Stimulated activated memory B cell treated with anti-CD40 and anti-IgM and Interleukin-4, amounts not matched to agents 10 μg/mL and 1 μg/mL and 100 μg/mL, for 72 hours (primary cell): ENCODE measurements around the gene HOXA7.
A peak's percentile ranks its signal among the peaks of the same experiment; 100 is the strongest.

Experiments used
- ATAC-seq: fragments of 150-1000 bp; cut with Tn5 transposase; 2 replicates; pipeline ENCODE4 v1.10.0; 2021
- H3K27ac Mint-ChIP-seq: one replicate; pipeline ENCODE4 v1.8.0; 2022; ENCODE audit warnings: mild to moderate bottlenecking, mixed read lengths
- H3K27me3 Mint-ChIP-seq: one replicate; pipeline ENCODE4 v1.8.0; 2022; ENCODE audit warnings: mixed read lengths
- H3K36me3 Mint-ChIP-seq: one replicate; pipeline ENCODE4 v1.8.0; 2022; ENCODE audit warnings: mixed read lengths
- H3K4me1 Mint-ChIP-seq: one replicate; pipeline ENCODE4 v1.8.0; 2022; ENCODE audit warnings: mixed read lengths
- H3K4me3 Mint-ChIP-seq: one replicate; pipeline ENCODE4 v1.8.0; 2022; ENCODE audit warnings: mild to moderate bottlenecking, moderate library complexity, mixed read lengths
- H3K9me3 Mint-ChIP-seq: one replicate; pipeline ENCODE4 v1.8.0; 2022; ENCODE audit warnings: mixed read lengths

Gene HOXA7

DNA sequence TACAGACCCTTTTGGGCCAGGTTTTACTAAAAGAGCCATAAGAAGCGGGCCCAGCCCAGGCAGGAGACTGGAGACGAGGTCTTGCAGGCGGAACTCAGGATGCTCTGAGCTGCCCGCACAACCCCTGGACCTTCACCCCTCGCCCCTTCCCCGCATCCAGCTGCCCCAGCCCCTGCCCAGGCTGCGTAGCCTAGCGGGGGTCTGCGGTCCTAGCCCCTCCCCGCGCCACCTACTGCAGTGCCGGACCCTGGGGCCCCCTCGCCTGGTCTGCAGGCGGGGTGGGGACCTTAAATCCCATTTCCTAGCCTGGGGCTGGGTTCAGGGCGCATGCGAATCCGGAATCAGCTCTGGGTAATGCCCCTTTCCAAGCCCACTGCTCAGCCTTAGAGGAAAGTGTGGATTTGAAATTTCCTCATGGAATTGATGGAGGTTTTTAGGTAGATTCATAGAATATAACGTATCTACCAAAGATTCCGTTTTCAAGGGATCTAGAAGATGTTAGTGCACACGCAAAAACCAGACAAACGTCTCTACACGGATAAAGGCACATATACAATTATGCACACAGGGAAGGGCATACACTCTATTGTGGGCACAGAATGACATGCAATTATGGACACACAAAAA lies 3.5 kb downstream of the HOXA7 start:
- Mint-ChIP-seq H3K9me3 (peaks cover 4% of the 10 kb centered on the region), H3K36me3 (peaks cover 4% of the 10 kb centered on the region), H3K4me1 (peaks cover 49% of the 10 kb centered on the region)

DNA sequence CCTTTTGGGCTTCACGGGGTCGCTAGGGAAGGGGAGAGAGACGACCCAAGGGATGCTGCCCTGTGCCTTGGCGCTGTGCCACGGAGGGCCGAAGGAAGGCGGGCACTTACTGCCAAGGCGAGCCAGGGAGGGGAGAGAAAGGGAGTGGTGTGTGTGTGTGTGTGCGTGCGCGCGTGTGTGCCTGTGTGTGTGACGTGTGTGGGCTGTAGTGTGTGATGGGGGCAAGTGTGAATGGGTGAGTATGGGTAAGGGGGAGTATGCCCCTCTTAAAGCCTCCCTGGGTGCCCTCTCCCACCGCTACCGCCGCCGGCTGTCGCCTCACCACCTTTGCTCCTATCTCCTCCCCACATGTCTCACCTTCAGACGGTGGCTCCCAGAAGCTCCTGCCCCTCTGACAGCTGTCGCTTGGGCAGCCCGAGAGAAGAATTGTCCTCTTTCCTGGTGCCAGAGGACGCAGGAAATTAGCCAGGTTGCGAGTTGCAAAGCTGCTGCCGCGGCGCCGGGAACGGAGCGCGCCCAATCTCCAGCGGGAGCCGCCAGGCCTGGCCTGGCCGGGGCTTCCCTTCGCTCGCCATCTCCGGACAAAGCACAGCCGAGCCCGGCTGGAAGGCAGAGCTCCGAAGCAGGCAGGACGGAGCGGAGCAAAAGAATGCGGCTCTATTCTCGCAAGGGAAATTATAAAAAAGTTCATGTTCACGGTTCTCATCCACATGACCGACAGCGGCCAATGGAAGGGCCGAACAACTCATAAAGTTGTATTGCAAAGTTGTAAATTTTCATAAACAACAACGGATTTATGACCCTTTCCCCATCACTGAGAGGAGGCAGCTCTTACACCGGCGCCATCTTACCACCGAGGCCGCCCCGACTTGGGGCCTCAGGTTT lies 4.3 kb downstream of the HOXA7 start, which contains the start of gene HOXA3:
HOXA3 (minus strand) TSS at position 653 of the 885 bp plus-strand sequence. CDS start 41,943 bp downstream, outside the sequence.
- Mint-ChIP-seq H3K4me3 (peak within 1 kb of the TSS; percentile 75), H3K27ac (peak within 1 kb of the TSS; percentile 14), H3K9me3 (peaks cover 3% of the 10 kb centered on the region), H3K4me1 (peaks cover 49% of the 10 kb centered on the region), H3K27me3 (peaks cover 99% of the 10 kb centered on the region), H3K36me3 (peaks cover 4% of the 10 kb centered on the region)
- no peak for ATAC-seq

More for the DNA sequence above, 3.5 kb downstream of the HOXA7 start:
- Mint-ChIP-seq H3K27me3 (peaks cover 99% of the 10 kb centered on the region), H3K4me3 (no peak overlapping the region), H3K27ac (no peak overlapping the region)
- no peak for ATAC-seq

DNA sequence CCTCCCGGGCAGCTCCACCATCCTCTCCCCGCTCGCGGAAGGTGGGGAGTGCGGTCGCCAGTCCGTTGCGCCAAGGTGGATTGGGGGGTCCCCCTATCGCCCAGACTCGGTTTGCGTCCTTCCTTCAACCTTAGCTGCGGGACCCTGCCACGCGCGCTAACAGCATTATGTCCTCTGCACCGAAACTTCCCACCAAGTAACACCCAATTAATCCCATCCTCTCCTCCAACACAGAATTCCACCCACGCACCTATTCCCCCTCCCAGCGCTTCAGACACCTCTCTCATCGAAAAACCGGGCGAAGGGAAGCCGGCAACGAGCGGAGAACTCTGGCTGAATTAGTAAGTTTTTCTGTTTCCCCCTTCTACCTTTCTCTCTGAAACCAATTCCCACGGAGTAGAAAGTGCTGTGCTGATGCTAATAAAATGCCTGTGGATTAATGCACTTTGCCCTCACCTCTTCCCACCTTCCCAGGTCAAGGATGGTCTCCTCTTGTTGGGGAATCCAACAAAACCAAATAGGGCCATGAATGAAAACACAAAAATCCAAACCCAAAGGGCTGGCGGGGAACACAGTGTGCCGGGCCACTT lies 5.0 kb downstream of the HOXA7 start:
- Mint-ChIP-seq H3K4me3 (peak overlapping the region; percentile 75), H3K4me1 (peaks cover 50% of the 10 kb centered on the region), H3K9me3 (peaks cover 3% of the 10 kb centered on the region), H3K27ac (peak overlapping the region; percentile 14), H3K36me3 (peaks cover 4% of the 10 kb centered on the region), H3K27me3 (peaks cover 99% of the 10 kb centered on the region)
- ATAC-seq: no peak

DNA sequence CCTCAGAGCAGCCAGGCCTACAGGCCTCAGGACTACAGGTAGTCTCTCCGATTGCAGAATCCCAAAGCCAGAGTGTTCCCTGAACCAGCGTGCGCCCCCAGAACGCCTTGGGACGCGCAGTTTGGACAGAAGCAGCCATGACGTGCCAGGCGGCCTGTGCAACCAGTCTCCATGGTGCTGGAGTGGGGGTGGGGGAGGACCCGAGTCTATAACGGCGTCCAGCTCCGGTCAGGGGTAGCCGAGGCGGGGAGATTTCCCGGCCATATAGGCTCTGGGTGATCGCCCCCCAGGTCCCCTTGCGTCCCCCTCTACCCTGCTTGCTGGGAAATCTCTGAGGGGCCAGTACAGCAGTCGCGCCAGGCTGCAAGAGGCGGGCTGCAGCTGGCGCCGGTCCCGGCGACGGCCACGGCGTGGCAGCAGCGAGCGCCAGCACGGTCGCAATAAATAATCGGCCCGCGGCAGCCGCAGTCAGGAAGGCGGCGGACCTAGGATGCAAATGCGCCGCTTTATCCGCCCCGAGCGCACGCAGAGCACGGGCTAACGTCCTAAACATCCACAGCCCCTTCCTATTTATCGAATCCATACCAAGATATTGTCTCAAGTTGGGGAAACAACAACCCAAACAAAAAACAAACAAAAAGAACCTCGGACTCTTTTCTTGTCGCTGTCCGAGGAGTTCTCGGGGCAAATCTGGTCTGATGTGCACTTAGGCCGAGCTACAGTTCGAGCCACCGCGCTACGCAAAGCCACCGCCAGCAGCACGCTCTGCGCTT lies 5.7 kb downstream of the HOXA7 start:
- Mint-ChIP-seq H3K27ac (peak overlapping the region; percentile 14), H3K36me3 (peaks cover 4% of the 10 kb centered on the region), H3K4me3 (peak overlapping the region; percentile 75), H3K27me3 (peaks cover 99% of the 10 kb centered on the region), H3K9me3 (peaks cover 3% of the 10 kb centered on the region), H3K4me1 (peaks cover 50% of the 10 kb centered on the region)
- peak; percentile 81 for ATAC-seq

DNA sequence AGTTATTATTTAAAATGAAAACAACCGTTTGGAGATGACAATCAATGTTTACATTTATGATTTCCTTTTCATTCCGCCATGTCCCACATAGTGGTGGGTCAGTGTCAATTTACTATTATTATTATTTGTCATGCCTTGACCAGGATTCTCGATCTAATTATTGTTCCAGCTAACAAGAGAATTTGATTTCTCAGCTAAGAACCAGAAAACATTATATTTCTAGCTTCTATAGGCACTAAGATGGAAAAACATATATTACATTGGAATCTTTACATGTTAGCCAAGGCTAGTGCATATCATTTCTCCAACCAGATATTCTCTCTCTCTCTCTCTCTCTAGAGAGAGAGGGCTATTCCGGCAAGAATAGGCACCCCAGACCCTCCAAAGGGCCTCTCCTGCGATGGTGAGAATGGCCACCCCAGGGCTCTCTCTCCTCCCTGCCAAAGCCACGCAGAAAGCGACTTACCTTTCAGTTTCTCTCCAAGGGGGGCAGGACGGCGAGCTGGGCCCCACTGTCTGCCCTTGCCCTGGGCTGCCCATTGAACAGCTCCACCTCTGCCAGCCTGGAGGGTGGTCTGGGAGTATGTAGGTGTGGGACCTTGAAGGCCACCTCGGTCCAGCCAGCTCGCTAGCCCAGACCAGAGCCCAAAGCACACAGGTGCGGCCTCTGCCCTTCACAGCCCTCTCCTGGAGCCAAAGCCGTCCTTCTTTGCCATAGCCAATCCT lies 6.5 kb downstream of the HOXA7 start:
- ATAC-seq: no peak
- peaks cover 43% of the 10 kb centered on the region for H3K4me1 Mint-ChIP-seq
- H3K36me3 Mint-ChIP-seq: peaks cover 4% of the 10 kb centered on the region
- H3K9me3 Mint-ChIP-seq: peaks cover 3% of the 10 kb centered on the region
- peak overlapping the region; percentile 14 for H3K27ac Mint-ChIP-seq
- H3K27me3 Mint-ChIP-seq: peaks cover 99% of the 10 kb centered on the region
- peak overlapping the region; percentile 75 for H3K4me3 Mint-ChIP-seq

DNA sequence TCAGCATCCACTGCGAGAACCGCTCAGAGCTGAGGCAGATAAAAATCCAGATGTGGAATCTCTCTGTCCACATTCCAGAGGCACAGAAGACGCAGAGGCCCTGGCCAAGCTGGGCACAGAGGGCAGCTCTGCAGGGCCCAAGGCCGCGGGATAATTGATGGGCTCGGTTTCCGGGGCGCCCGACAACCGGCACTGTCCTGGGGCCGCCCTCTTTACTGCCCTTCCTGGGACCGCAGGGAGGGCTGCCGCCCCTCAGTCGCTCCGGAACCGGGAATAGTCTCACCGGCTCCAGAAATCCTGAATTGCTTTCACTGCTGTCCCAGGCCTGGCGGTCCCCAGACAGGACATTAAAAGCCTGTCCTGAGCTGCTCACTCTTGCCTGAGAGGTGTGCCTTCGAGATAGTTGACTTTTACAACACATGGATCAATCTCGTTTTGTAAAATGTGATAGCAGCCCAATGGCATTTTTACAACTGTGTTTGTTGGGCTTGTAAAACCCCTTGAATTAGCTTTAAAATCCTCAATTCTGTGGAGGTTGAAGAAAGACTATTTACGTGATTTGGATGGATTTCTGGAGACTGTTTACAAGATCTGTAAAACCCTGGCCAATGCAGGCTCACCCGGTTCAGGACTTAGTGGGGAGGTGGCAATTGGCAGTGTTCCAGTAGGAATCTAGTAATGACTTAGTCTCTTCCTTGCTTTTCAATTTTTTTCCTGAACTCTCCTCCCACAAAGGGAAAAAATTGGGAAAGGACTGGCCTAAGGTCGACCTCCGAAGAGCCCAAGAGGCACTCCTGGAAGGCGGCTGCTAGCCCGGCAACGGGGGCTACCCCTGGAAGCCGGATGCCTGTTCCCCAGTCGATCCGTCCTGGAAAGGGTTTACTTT lies 7.5 kb downstream of the HOXA7 start:
- no peaks in the 10 kb centered on the region for H3K9me3 Mint-ChIP-seq
- no peak overlapping the region for H3K27ac Mint-ChIP-seq
- no peaks in the 10 kb centered on the region for H3K36me3 Mint-ChIP-seq
- no peak overlapping the region for H3K4me3 Mint-ChIP-seq
- peaks cover 34% of the 10 kb centered on the region for H3K4me1 Mint-ChIP-seq
- H3K27me3 Mint-ChIP-seq: peaks cover 94% of the 10 kb centered on the region
- no peak for ATAC-seq

DNA sequence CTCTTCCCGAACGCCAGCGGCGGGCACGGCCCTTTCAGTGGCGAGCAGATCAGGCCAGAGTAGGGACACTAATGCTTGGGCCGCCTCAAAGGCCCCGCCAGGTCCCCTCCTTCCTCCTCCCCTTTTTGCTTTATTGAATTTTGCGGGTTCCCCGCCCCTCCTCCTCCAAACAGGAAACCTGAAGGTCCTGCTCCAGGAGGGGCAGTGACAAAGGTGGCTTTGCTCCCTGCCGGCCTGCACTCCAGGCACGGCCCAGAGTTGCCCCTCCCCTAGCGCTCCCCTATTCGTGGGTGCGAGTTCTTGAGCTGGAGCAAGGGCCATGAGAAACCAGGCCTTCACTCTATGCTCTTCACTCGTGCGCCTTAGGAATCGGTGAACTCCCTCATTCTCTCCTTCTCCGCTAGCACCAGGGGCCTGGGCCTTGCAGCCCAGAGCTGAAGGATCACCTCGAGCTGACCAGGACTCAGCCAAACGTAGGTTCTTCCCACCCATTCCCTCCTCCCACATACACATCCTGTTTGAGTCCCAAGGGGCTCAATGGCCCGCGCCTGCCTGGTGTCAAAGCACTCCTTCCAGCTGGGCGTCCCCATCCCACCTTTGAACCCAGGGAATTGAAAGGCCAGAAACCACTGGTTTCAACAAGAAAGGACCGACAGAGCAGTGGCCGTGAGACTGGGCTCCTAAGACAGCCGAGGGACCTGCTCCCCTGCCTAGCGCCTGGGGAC lies 8.3 kb downstream of the HOXA7 start:
- peaks cover 34% of the 10 kb centered on the region for H3K4me1 Mint-ChIP-seq
- no peak for ATAC-seq
- H3K4me3 Mint-ChIP-seq: peak overlapping the region; percentile 60
- H3K36me3 Mint-ChIP-seq: no peaks in the 10 kb centered on the region
- H3K27me3 Mint-ChIP-seq: peaks cover 86% of the 10 kb centered on the region
- H3K27ac Mint-ChIP-seq: no peak overlapping the region
- H3K9me3 Mint-ChIP-seq: no peaks in the 10 kb centered on the region

DNA sequence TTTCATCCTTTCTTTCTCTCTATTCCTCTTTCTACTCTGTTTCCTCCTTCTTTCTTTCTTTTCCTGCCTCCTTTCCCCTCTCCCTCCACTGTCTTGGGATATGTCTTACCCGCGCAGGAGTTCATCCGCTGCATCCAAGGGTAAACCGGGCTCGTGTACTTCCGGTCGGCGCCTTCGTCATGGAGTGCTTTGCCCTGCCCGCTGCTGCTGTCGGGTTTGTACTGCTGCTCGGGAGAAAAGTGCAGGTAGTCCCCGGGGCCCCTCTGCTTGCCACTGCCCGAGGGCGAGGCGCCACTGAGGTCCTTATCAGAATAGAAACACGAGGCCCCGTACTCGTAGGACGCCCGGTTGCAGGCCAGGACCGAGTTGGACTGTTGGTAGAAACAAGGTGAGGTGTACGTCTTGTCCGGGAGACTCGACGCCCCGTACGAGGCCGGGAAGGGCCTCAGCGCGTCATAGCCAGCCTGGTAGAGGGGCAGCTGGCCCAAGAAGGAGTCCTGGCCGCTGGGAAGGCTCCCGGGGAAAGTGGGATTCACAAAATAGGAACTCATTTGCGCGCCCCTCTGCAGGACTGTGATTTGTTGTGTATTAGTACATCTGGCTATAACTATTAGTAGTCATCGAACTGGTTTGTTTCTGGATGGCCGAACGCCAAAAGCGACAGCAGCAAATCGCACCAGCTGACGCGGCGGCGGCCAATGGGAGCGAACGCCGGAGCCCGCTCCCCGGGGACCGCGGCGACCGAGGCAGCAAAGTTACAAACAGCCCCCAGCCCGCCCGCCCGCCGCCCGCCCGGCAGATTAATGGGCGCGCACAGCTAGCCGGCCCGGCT lies 9.1 kb downstream of the HOXA7 start, which contains the start of gene HOXA6:
HOXA6 (minus strand) TSS at position 576 of the 832 bp plus-strand sequence; CDS start at position 551, 25 bp downstream.
- Mint-ChIP-seq H3K4me1 (peaks cover 38% of the 10 kb centered on the region), H3K9me3 (no peaks in the 10 kb centered on the region), H3K27me3 (peaks cover 86% of the 10 kb centered on the region), H3K27ac (no peak within 1 kb of the TSS), H3K4me3 (peak within 1 kb of the TSS; percentile 60), H3K36me3 (no peaks in the 10 kb centered on the region)
- ATAC-seq: no peak

DNA sequence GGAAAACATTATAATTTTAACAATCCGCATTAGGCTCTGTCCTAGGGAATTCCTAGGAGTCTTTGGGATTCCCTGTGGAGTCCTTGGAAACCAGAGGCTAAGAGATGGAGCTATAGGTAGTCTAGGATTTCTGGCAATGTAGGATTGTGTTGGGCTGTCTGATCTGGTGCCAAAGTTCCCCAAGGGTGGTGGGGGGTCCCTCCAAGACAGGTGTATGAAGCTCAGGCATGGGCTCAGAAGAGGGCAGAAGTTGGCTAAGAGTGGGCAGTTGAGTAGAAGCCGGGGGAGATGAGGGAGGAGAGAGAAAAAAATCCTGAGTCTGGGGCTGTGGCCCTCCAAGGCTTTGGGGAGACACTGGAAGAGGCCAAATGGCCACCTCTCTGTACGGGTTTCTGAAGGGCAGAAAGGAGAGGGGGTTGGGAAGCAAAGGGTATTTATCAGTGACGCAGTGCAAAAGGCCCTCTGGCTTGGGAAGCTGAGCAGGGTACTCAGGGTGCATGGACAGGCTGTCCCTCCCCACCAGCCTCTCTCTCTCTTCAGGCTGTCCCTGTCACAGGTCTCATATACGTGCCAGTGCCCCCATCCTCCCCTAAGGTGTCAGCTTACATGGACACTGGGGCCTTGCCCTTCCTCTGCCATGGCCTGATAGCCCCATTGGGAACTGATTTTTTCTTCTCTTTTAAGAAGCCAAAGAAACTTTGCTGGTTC lies 9.8 kb downstream of the HOXA7 start:
- Mint-ChIP-seq H3K4me1 (peaks cover 32% of the 10 kb centered on the region), H3K9me3 (no peaks in the 10 kb centered on the region), H3K27ac (no peak overlapping the region), H3K36me3 (no peaks in the 10 kb centered on the region), H3K4me3 (no peak overlapping the region), H3K27me3 (peaks cover 86% of the 10 kb centered on the region)
- no peak for ATAC-seq

DNA sequence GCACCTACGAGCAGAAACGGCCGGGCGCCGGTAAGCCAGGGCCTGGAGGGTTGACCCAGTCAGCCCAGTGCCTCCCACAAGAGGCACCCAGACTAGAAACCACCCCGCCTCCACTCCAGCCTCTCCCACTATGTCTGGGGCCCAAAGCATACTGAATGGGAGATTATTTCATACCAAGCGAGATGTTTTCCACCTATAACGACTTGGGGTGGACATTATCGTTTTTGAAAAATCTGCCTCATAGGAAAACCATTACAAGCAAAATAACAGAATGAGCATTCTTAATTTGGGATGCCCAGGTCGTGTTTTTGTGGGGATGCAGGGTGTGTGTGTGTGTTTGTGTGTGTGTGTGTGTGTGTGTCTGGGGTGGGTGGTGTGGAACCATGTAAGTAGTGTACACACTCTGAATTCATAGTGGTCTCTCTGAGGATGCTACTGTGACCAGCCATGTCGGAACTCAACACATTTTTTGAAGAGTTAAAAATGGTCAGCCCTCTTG lies 10.5 kb downstream of the HOXA7 start:
- no peak overlapping the region for H3K27ac Mint-ChIP-seq
- no peak for ATAC-seq
- H3K27me3 Mint-ChIP-seq: peaks cover 82% of the 10 kb centered on the region

DNA sequence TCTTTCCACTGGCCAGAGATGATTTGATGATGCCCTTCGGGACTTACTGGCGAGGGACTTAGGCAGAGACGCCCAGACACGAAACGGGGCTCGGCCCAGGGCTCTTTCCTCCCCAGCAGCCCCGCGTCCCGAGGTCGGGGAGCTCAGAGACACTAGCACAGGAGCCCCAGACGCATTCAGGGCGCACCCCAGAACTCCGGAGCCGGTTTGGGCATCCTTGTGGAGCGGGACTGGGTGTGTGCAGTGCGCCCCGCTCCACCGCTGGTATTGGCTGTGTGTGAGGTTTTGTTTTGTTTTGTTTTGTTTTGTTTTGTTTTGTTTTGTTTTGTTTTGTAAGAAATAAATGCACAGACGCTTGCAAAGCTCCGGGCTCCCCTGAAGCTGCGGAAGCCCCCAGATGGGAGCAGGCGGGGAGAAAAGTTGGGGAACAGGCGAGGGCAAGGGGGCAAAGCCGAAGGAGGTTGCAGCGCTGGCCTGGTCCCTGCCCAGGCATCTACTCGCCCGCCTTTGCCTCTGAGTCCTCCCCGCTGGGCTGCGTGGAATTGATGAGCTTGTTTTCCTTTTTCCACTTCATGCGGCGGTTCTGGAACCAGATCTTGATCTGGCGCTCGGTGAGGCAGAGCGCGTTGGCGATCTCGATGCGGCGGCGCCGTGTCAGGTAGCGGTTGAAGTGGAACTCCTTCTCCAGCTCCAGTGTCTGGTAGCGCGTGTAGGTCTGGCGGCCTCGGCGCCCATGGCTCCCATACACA lies 11.1 kb downstream of the HOXA7 start:
- no peak for ATAC-seq
- no peaks in the 10 kb centered on the region for H3K36me3 Mint-ChIP-seq
- peaks cover 77% of the 10 kb centered on the region for H3K27me3 Mint-ChIP-seq
- H3K4me1 Mint-ChIP-seq: peaks cover 18% of the 10 kb centered on the region
- no peak overlapping the region for H3K27ac Mint-ChIP-seq
- H3K4me3 Mint-ChIP-seq: no peak overlapping the region
- H3K9me3 Mint-ChIP-seq: no peaks in the 10 kb centered on the region

More for the DNA sequence above, 10.5 kb downstream of the HOXA7 start:
- no peaks in the 10 kb centered on the region for H3K36me3 Mint-ChIP-seq
- H3K4me3 Mint-ChIP-seq: no peak overlapping the region
- peaks cover 25% of the 10 kb centered on the region for H3K4me1 Mint-ChIP-seq
- H3K9me3 Mint-ChIP-seq: no peaks in the 10 kb centered on the region
